OCI-LY1 (cell line): Measurements from ENCODE around the gene EGFL8.

Experiments
- H2AFZ ChIP-seq: fragments of 200-600 bp; sonication (generic), shearing (Covaris generic); 2 replicates; pipeline ENCODE4 v1.6.0; 2014; ENCODE audit warnings: antibody characterized with exemption, mild to moderate bottlenecking, low read length
- H3F3A ChIP-seq: fragments of 200-600 bp; sonication (generic), shearing (Covaris generic); 2 replicates; pipeline ENCODE4 v1.6.0; 2014; ENCODE audit warnings: mild to moderate bottlenecking, antibody characterized with exemption, low read length, moderate library complexity; ENCODE audit not compliant: insufficient read depth
- H3K27ac ChIP-seq: fragments of 200-600 bp; sonication (generic); 2 replicates; pipeline ENCODE4 v1.5.1; 2014; ENCODE audit warnings: low read length, mixed run types, mild to moderate bottlenecking, low read depth; ENCODE audit not compliant: poor library complexity, severe bottlenecking
- H3K27me3 ChIP-seq: fragments of 200-600 bp; sonication (generic); 2 replicates; pipeline ENCODE4 v1.6.0; 2014; ENCODE audit warnings: antibody characterized with exemption, mild to moderate bottlenecking, low read length, moderate library complexity; ENCODE audit not compliant: insufficient read depth
- H3K36me3 ChIP-seq: fragments of 200-600 bp; sonication (generic); 2 replicates; pipeline ENCODE4 v1.6.1; 2014; ENCODE audit warnings: mild to moderate bottlenecking, antibody characterized with exemption, low read length, moderate library complexity, mixed read lengths; ENCODE audit not compliant: insufficient read depth
- H3K4me1 ChIP-seq: fragments of 200-600 bp; sonication (generic); 2 replicates; pipeline ENCODE4 v1.5.1; 2014; ENCODE audit warnings: mild to moderate bottlenecking, low read length, moderate library complexity; ENCODE audit not compliant: insufficient read depth, severe bottlenecking
- H3K4me2 ChIP-seq: fragments of 200-600 bp; sonication (generic), shearing (Covaris generic); 2 replicates; pipeline ENCODE4 v1.6.1; 2014; ENCODE audit warnings: low read length
- H3K4me3 ChIP-seq: fragments of 200-600 bp; sonication (generic); 2 replicates; pipeline ENCODE4 v1.5.1; 2014; ENCODE audit warnings: low read length, low read depth, mild to moderate bottlenecking, mixed read lengths; ENCODE audit not compliant: poor library complexity, severe bottlenecking
- H3K79me2 ChIP-seq: fragments of 200-600 bp; shearing (Covaris generic); 2 replicates; pipeline ENCODE4 v1.6.1; 2016; ENCODE audit warnings: mixed run types, low read length, mixed read lengths; ENCODE audit not compliant: insufficient read depth
- H3K9ac ChIP-seq: fragments of 200-600 bp; sonication (generic), shearing (Covaris generic); 2 replicates; pipeline ENCODE4 v1.6.1; 2014; ENCODE audit warnings: mild to moderate bottlenecking, low read length, mixed read lengths
- H3K9me2 ChIP-seq: fragments of 200-600 bp; sonication (generic), shearing (Covaris generic); 2 replicates; pipeline ENCODE4 v1.6.1; 2014; ENCODE audit warnings: low read depth, mild to moderate bottlenecking, low read length, mixed read lengths
- H3K9me3 ChIP-seq: fragments of 200-600 bp; shearing (Covaris generic); 2 replicates; pipeline ENCODE4 v1.6.1; 2014; ENCODE audit warnings: low read length, mixed read lengths
- H4K20me1 ChIP-seq: fragments of 200-600 bp; sonication (generic), shearing (Covaris generic); 2 replicates; pipeline ENCODE4 v1.6.0; 2016; ENCODE audit warnings: mild to moderate bottlenecking, low read length; ENCODE audit not compliant: insufficient read depth
- EZH2 ChIP-seq: fragments of 200-600 bp; sonication (generic), shearing (Covaris generic); IDR thresholded peaks from 2 replicates; pipeline ENCODE4 v1.8.0; 2017; ENCODE audit warnings: borderline replicate concordance, mixed run types, mild to moderate bottlenecking, antibody characterized with exemption, low read length, moderate library complexity, mixed read lengths
- TF ChIP-seq, protein P1 (sequence below): fragments of 200-600 bp; sonication (generic), shearing (Covaris generic); IDR thresholded peaks from 2 replicates; pipeline ENCODE4 v1.5.1; 2017; ENCODE audit warnings: mild to moderate bottlenecking, antibody characterized with exemption, low read length, moderate library complexity, mixed read lengths

EGFL8 gene

GRCh38 chr6:32179766-32180405 is 15.5 kb downstream of the EGFL8 start:
- peaks cover 8% of the 10 kb centered on the region; the same call in 1 of the 2 replicates for H3K79me2 ChIP-seq
- peaks cover 33% of the 10 kb centered on the region for H3K4me1 ChIP-seq
- H3K36me3 ChIP-seq, result peaks cover 36% of the 10 kb centered on the region; the same call in 1 of the 2 replicates
- no peaks in the 10 kb centered on the region for H3K27me3 ChIP-seq
- no peaks in the 10 kb centered on the region for H3F3A ChIP-seq
- H4K20me1 ChIP-seq, result no peaks in the 10 kb centered on the region
- H2AFZ ChIP-seq, result no peak overlapping the region
- H3K4me3 ChIP-seq, result no peak overlapping the region
- peak overlapping the region; percentile 99; the same call in 1 of the 2 replicates for H3K4me2 ChIP-seq
- no peak overlapping the region for H3K9ac ChIP-seq
- no peaks in the 10 kb centered on the region for H3K9me2 ChIP-seq
- TF ChIP-seq, protein P1, sequence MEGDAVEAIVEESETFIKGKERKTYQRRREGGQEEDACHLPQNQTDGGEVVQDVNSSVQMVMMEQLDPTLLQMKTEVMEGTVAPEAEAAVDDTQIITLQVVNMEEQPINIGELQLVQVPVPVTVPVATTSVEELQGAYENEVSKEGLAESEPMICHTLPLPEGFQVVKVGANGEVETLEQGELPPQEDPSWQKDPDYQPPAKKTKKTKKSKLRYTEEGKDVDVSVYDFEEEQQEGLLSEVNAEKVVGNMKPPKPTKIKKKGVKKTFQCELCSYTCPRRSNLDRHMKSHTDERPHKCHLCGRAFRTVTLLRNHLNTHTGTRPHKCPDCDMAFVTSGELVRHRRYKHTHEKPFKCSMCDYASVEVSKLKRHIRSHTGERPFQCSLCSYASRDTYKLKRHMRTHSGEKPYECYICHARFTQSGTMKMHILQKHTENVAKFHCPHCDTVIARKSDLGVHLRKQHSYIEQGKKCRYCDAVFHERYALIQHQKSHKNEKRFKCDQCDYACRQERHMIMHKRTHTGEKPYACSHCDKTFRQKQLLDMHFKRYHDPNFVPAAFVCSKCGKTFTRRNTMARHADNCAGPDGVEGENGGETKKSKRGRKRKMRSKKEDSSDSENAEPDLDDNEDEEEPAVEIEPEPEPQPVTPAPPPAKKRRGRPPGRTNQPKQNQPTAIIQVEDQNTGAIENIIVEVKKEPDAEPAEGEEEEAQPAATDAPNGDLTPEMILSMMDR, result no peak
- no peak for TF ChIP-seq EZH2
- no peaks in the 10 kb centered on the region for H3K9me3 ChIP-seq
- H3K27ac ChIP-seq, result no peak overlapping the region

- no peaks in the 10 kb centered on the region for H3K79me2 ChIP-seq
- TF ChIP-seq, protein P1, result no peak
- no peak for TF ChIP-seq EZH2
- H3K4me1 ChIP-seq, result peaks cover 24% of the 10 kb centered on the region
- no peak overlapping the region for H3K27ac ChIP-seq
- H3K27me3 ChIP-seq, result no peaks in the 10 kb centered on the region
- H3F3A ChIP-seq, result no peaks in the 10 kb centered on the region
- no peaks in the 10 kb centered on the region for H4K20me1 ChIP-seq
- H2AFZ ChIP-seq, result no peak overlapping the region
- no peak overlapping the region for H3K9ac ChIP-seq
- H3K36me3 ChIP-seq, result peaks cover 38% of the 10 kb centered on the region; the same call in 1 of the 2 replicates
- H3K4me2 ChIP-seq, result no peak overlapping the region
- no peaks in the 10 kb centered on the region for H3K9me3 ChIP-seq
- no peak overlapping the region for H3K4me3 ChIP-seq
- H3K9me2 ChIP-seq, result no peaks in the 10 kb centered on the region
Measured at GRCh38 chr6:32181148-32181702, 16.8 kb downstream of the EGFL8 start.

GRCh38 chr6:32181915-32182529 is 17.6 kb downstream of the EGFL8 start:
- peaks cover 46% of the 10 kb centered on the region; the same call in 1 of the 2 replicates for H3K36me3 ChIP-seq
- no peak for TF ChIP-seq EZH2
- TF ChIP-seq, protein P1, result no peak
- H3K9me2 ChIP-seq, result no peaks in the 10 kb centered on the region
- H2AFZ ChIP-seq, result no peak overlapping the region
- no peak overlapping the region for H3K27ac ChIP-seq
- no peaks in the 10 kb centered on the region for H4K20me1 ChIP-seq
- no peaks in the 10 kb centered on the region for H3K27me3 ChIP-seq
- H3K4me3 ChIP-seq, result no peak overlapping the region
- H3K9me3 ChIP-seq, result no peaks in the 10 kb centered on the region
- H3K4me1 ChIP-seq, result peaks cover 16% of the 10 kb centered on the region
- no peaks in the 10 kb centered on the region for H3K79me2 ChIP-seq
- no peaks in the 10 kb centered on the region for H3F3A ChIP-seq
- no peak overlapping the region for H3K9ac ChIP-seq
- no peak overlapping the region for H3K4me2 ChIP-seq
